HepG2 (cell line): ENCODE measurements around the gene TRMU. TPM values are rescaled to one million over a fixed set of nuclear protein-coding genes. Genes with fewer than 3 reads are reported as not detected.

ENCODE experiments used
- ATAC-seq: fragments of 200-7000 bp; cut with Tn5 transposase; 3 replicates; pipeline ENCODE4 v1.9.1; 2020; ENCODE audit warnings: mild to moderate bottlenecking, moderate library complexity
- BruUV-seq: library from RNA; stranded (reverse); fragments of 400-500 nt; replicated peaks from 2 replicates; lab custom pipeline; 2021; lab: Mats Ljungman, UMichigan
- CTCF ChIA-PET: fragments of 300-600 bp; formaldehyde crosslinking; extraction: SDS; loops from one replicate; lab custom pipeline; 2021; ENCODE audit warnings: low total read pairs, inconsistent platforms, low intra/inter-chr PET ratio; lab: Yijun Ruan, JAX
- POLR2A ChIA-PET: fragments of 350-600 bp; sonication (Branson Sonifier 250); formaldehyde crosslinking; loops from one replicate; lab custom pipeline; 2020; ENCODE audit warnings: antibody characterized with exemption, inconsistent platforms; lab: Yijun Ruan, JAX
- DNase-seq: peaks from one replicate; pipeline ENCODE4 v3.0.0-alpha.2; 2015; ENCODE audit warnings: low spot score
- FAIRE-seq: peaks from 3 replicates; lab custom pipeline; 2011; peaks lifted over from hg19 to GRCh38; lab: Jason Lieb, UNC
- H2AFZ ChIP-seq: one replicate; pipeline ENCODE4 v1.6.1; 2011; ENCODE audit warnings: low read length, inconsistent platforms
- H3K27ac ChIP-seq: fragments of 300-600 bp; 3 replicates; pipeline ENCODE4 v1.8.0; 2011; ENCODE audit warnings: mixed run types, mild to moderate bottlenecking, mixed read lengths, low read length, inconsistent platforms; ENCODE audit not compliant: insufficient read depth; ENCODE audit errors: extremely low read length
- H3K27me3 ChIP-seq, 2 experiments: fragments of 200-600 bp in 1 of 2; 2 replicates in 1 of 2; 3 replicates in 1 of 2; pipeline versions ENCODE4 v1.6.0 to v1.8.0; 2011; ENCODE audit warnings: low read length in 2 of 2, mild to moderate bottlenecking in 2 of 2, moderate library complexity in 2 of 2, inconsistent platforms in 1 of 2; ENCODE audit not compliant: insufficient read depth in 2 of 2, control insufficient read depth in 1 of 2
- H3K36me3 ChIP-seq, 2 experiments: fragments of 200-600 bp in 1 of 2; replicated peaks in 1 of 2; 2 replicates in 1 of 2; 3 replicates in 1 of 2; pipeline versions ENCODE4 v1.5.1 to v1.8.0; 2011; ENCODE audit warnings: low read length in 2 of 2, inconsistent platforms in 1 of 2; ENCODE audit not compliant: insufficient read depth in 2 of 2, control insufficient read depth in 1 of 2
- H3K4me1 ChIP-seq: 2 replicates; pipeline ENCODE4 v1.5.1; 2012; ENCODE audit warnings: low read length, inconsistent platforms; ENCODE audit not compliant: insufficient read depth
- H3K4me2 ChIP-seq: 2 replicates; pipeline ENCODE4 v1.6.0; 2011; ENCODE audit warnings: low read depth, low read length, inconsistent platforms
- H3K4me3 ChIP-seq, 3 experiments: fragments of 200-600 bp in 1 of 3; sonication (generic), shearing (Covaris generic) in 1 of 3; replicated peaks in 1 of 3; 2 replicates each; pipeline ENCODE4 v1.5.1; 2011 to 2016; ENCODE audit warnings: low read length in 3 of 3, inconsistent platforms in 2 of 3, low read depth in 2 of 3, mild to moderate bottlenecking in 2 of 3, control low read depth in 1 of 3, mixed read lengths in 1 of 3; ENCODE audit not compliant: insufficient read depth in 1 of 3
- H3K79me2 ChIP-seq: one replicate; pipeline ENCODE4 v1.6.1; 2011; ENCODE audit warnings: low read length, inconsistent platforms; ENCODE audit not compliant: insufficient read depth
- H3K9ac ChIP-seq: 2 replicates; pipeline ENCODE4 v1.6.0; 2011; ENCODE audit warnings: mild to moderate bottlenecking, low read depth, low read length, inconsistent platforms; ENCODE audit not compliant: insufficient read depth
- H3K9me3 ChIP-seq: 2 replicates; pipeline ENCODE4 v1.5.1; 2012; ENCODE audit warnings: mild to moderate bottlenecking, low read length
- H4K20me1 ChIP-seq: 2 replicates; pipeline ENCODE4 v1.6.0; 2011; ENCODE audit warnings: inconsistent platforms, mild to moderate bottlenecking, low read length, moderate library complexity; ENCODE audit not compliant: insufficient read depth
- MYNN ChIP-seq: sonication (generic); formaldehyde crosslinking; IDR thresholded peaks from 2 replicates; pipeline ENCODE4 v1.4.0; 2020; ENCODE audit warnings: mild to moderate bottlenecking, low read depth, missing genetic modification reagents
- NKX3-1 ChIP-seq: sonication (generic); formaldehyde crosslinking; IDR thresholded peaks from 2 replicates; pipeline ENCODE4 v1.5.0; 2020; ENCODE audit warnings: missing genetic modification reagents
- REL ChIP-seq: sonication (generic); formaldehyde crosslinking; conservative IDR thresholded peaks from 2 replicates; pipeline ENCODE4 v1.8.0; 2022; ENCODE audit warnings: mild to moderate bottlenecking, missing genetic modification reagents, moderate library complexity
- TRIM22 ChIP-seq: fragments of 450-650 bp; IDR thresholded peaks from 2 replicates; pipeline ENCODE4 v1.6.1; 2017
- ZBTB7B ChIP-seq: sonication (generic); formaldehyde crosslinking; IDR thresholded peaks from 2 replicates; pipeline ENCODE4 v1.4.0; 2020; ENCODE audit warnings: missing genetic modification reagents
- ZFP36 ChIP-seq: fragments of 150-350 bp; IDR thresholded peaks from 2 replicates; pipeline ENCODE4 v1.6.1; 2018; ENCODE audit warnings: borderline replicate concordance, low read length, low read depth; ENCODE audit not compliant: partially characterized antibody
- ZNF143 ChIP-seq: sonication (generic); formaldehyde crosslinking; IDR thresholded peaks from 2 replicates; pipeline ENCODE4 v1.4.0; 2020; ENCODE audit warnings: missing genetic modification reagents
- ZNF446 ChIP-seq: sonication (generic); formaldehyde crosslinking; IDR thresholded peaks from 2 replicates; pipeline ENCODE4 v1.5.0; 2020; ENCODE audit warnings: mild to moderate bottlenecking, missing genetic modification reagents
- WGBS: methylation state at CpG from one replicate; pipeline ENCODE4 v1.1.6; 2017; ENCODE audit warnings: low lambda C conversion rate; 5-methylcytosine and 5-hydroxymethylcytosine counted together
- in situ Hi-C: cut with HindIII; loops from 2 replicates; pipeline ENCODE4 v1.10.0; 2017; ENCODE audit warnings: low pct_unique_long_range_greater_than_20kb; ENCODE audit not compliant: extremely low pct_ligation_motif_present
- intact Hi-C: fragments of 100-400 bp; cut with micrococcal nuclease; formaldehyde crosslinking; loops from one replicate; pipeline ENCODE4 v1.10.0; 2022; ENCODE audit not compliant: unreplicated experiment
- polyA plus RNA-seq, 8 experiments: library from polyadenylated mRNA; depleted of rRNA in 3 of 8; stranded (reverse) in 7 of 8; unstranded in 1 of 8; fragments of >200 nt; fragmentation: Illumina TruSeq in 4 of 8; extraction: Trizol in 4 of 8; gene quantifications; 2 replicates each; pipeline versions ENCODE4 v1.2.1 to v1.2.3, GENCODE V29; 2011 to 2016; ENCODE audit warnings: low read depth in 4 of 8, missing spikeins in 1 of 8, mixed read lengths in 1 of 8; ENCODE audit not compliant: insufficient read depth in 1 of 8
- total RNA-seq, 5 experiments: library from RNA; depleted of rRNA; stranded (reverse); fragments of >200 nt; fragmentation: Illumina TruSeq; extraction: Trizol; gene quantifications; 2 replicates each; pipeline ENCODE4 v1.2.3, GENCODE V29; 2016; ENCODE audit warnings: low read depth in 1 of 5
- TF ChIP-seq, protein P1 (sequence below): sonication (generic); formaldehyde crosslinking; IDR thresholded peaks from 2 replicates; pipeline ENCODE4 v1.8.1; 2023; ENCODE audit warnings: missing genetic modification reagents, inconsistent platforms, borderline replicate concordance

The TRMU gene
- total and polyA plus RNA-seq, 2 of the 13 experiments (the other 11 are each of a cell fraction or from before 2014, with no cell fraction given) = 31.0 to 50.2 TPM

- H3K4me1 ChIP-seq = peaks cover 4% of the 10 kb centered on the region; the same call in 1 of the 2 replicates
- ChIA-PET CTCF (no interaction called here), POLR2A (no interaction called here)
- BruUV-seq = no TSS peak
- H3K4me3 ChIP-seq = no peak overlapping the region
- no peak overlapping the region for H3K4me2 ChIP-seq
- H4K20me1 ChIP-seq = no peaks in the 10 kb centered on the region
- TF ChIP-seq ZNF143 (CRISPR knock-in tag) (no peak), ZBTB7B (no peak), TRIM22 (no peak), REL (CRISPR knock-in tag) (no peak), NKX3-1 (CRISPR knock-in tag) (no peak), ZNF446 (CRISPR knock-in tag) (no peak), ZFP36 (no peak), MYNN (CRISPR knock-in tag) (no peak)
- TF ChIP-seq, protein P1, sequence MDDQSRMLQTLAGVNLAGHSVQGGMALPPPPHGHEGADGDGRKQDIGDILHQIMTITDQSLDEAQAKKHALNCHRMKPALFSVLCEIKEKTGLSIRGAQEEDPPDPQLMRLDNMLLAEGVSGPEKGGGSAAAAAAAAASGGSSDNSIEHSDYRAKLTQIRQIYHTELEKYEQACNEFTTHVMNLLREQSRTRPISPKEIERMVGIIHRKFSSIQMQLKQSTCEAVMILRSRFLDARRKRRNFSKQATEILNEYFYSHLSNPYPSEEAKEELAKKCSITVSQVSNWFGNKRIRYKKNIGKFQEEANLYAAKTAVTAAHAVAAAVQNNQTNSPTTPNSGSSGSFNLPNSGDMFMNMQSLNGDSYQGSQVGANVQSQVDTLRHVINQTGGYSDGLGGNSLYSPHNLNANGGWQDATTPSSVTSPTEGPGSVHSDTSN (CRISPR knock-in tag) = no peak
- WGBS = 74% methylated on average over 3 of the region's 4 CpGs
- no peaks in the 10 kb centered on the region for H3K79me2 ChIP-seq
- H3K9ac ChIP-seq = no peak overlapping the region
- intact Hi-C loops (no loop called here), in situ Hi-C loops (no loop called here)
- no peak overlapping the region for H2AFZ ChIP-seq
- peaks cover 0 to 1% of the 10 kb centered on the region in 2 experiments; a peak in 1 of 5 replicates for H3K27me3 ChIP-seq
- H3K27ac ChIP-seq = no peak overlapping the region
- no peak for ATAC-seq
- H3K36me3 ChIP-seq = no peaks in the 10 kb centered on the region
- FAIRE-seq = no peak
- no peaks in the 10 kb centered on the region for H3K9me3 ChIP-seq
- no peak for DNase-seq
Measured at GRCh38 chr22:46405901-46406300, 70.4 kb downstream of the TRMU start.
